ENCODE data around the gene FUCA1.

DNA sequence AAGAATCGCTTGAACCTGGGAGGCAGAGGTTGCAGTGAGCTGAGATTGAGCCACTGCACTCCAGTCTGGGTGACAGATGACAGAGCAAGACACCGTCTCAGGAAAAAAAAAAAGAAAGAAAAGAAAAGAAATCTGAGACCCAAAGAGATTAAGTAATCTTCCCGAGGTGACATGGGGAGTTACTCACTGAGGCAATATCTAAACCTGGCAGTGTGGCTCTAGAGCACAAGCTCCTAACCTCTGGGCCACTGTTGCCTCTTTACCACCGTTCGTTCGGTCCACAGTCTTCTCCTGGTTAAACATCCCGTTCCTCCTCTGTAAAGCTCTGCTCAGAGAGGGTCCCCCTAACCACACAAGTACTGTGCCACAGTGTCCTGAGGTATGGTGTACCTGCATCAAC lies 44.3 kb downstream of the FUCA1 start:
- TF ChIP-seq, protein P1, sequence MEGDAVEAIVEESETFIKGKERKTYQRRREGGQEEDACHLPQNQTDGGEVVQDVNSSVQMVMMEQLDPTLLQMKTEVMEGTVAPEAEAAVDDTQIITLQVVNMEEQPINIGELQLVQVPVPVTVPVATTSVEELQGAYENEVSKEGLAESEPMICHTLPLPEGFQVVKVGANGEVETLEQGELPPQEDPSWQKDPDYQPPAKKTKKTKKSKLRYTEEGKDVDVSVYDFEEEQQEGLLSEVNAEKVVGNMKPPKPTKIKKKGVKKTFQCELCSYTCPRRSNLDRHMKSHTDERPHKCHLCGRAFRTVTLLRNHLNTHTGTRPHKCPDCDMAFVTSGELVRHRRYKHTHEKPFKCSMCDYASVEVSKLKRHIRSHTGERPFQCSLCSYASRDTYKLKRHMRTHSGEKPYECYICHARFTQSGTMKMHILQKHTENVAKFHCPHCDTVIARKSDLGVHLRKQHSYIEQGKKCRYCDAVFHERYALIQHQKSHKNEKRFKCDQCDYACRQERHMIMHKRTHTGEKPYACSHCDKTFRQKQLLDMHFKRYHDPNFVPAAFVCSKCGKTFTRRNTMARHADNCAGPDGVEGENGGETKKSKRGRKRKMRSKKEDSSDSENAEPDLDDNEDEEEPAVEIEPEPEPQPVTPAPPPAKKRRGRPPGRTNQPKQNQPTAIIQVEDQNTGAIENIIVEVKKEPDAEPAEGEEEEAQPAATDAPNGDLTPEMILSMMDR (IDR thresholded peaks at IDR 0.05) = no peak
- TF ChIP-seq POLR2A (IDR thresholded peaks at IDR 0.05) = no peak
- TF ChIP-seq EP300 (IDR thresholded peaks at IDR 0.05) = no peak

Data from gastroesophageal sphincter (tissue), 3 donors.